Activated B cell treated with CpG ODN at 0.5 μM for 24 hours (primary cell): ENCODE measurements around the gene LAMA4. TPM values are rescaled to one million over a fixed set of nuclear protein-coding genes. Genes with fewer than 3 reads are reported as not detected.

Experiments
- ATAC-seq: fragments of 200-7000 bp; cut with Tn5 transposase; one replicate; pipeline ENCODE4 v1.10.0; 2021; ENCODE audit warnings: low read depth, mild to moderate bottlenecking, moderate library complexity
- CTCF ChIA-PET: fragments of 350-600 bp; sonication (Branson Sonifier 250); formaldehyde crosslinking; loops from one replicate; lab custom pipeline; 2021; ENCODE audit warnings: antibody characterized with exemption; lab: Charles Lee
- POLR2A ChIA-PET: fragments of 350-600 bp; sonication (Branson Sonifier 250); formaldehyde crosslinking; loops from one replicate; lab custom pipeline; 2021; ENCODE audit warnings: antibody characterized with exemption; lab: Charles Lee
- DNase-seq: peaks from one replicate; pipeline ENCODE4 v3.0.0; 2022
- H3K27ac Mint-ChIP-seq: one replicate; pipeline ENCODE4 v1.8.0; 2020; ENCODE audit warnings: mixed read lengths
- H3K27me3 Mint-ChIP-seq: one replicate; pipeline ENCODE4 v1.8.0; 2021; ENCODE audit warnings: mixed read lengths
- H3K36me3 Mint-ChIP-seq: one replicate; pipeline ENCODE4 v1.8.0; 2021; ENCODE audit warnings: low read depth, mixed read lengths
- H3K4me1 Mint-ChIP-seq: one replicate; pipeline ENCODE4 v1.8.0; 2021; ENCODE audit warnings: mixed read lengths
- H3K4me3 Mint-ChIP-seq: one replicate; pipeline ENCODE4 v1.8.0; 2020; ENCODE audit warnings: mild to moderate bottlenecking, mixed read lengths
- H3K9me3 Mint-ChIP-seq: one replicate; pipeline ENCODE4 v1.8.0; 2020; ENCODE audit warnings: mixed read lengths
- intact Hi-C: fragments of 100-400 bp; cut with micrococcal nuclease; formaldehyde crosslinking; loops from one replicate; pipeline ENCODE4 v1.15.1; 2024
- total RNA-seq: library from RNA; stranded (reverse); gene quantifications from 2 replicates; pipeline ENCODE4 v1.2.3, GENCODE V29; 2022
- TF ChIP-seq, protein P1 (sequence below): fragments of 200-600 bp; IDR thresholded peaks from one replicate; pipeline ENCODE4 v1.8.0; 2022; ENCODE audit warnings: antibody characterized with exemption, mild to moderate bottlenecking

The LAMA4 gene
- total RNA-seq, 1 donor from 2014 or later = not detected

DNA sequence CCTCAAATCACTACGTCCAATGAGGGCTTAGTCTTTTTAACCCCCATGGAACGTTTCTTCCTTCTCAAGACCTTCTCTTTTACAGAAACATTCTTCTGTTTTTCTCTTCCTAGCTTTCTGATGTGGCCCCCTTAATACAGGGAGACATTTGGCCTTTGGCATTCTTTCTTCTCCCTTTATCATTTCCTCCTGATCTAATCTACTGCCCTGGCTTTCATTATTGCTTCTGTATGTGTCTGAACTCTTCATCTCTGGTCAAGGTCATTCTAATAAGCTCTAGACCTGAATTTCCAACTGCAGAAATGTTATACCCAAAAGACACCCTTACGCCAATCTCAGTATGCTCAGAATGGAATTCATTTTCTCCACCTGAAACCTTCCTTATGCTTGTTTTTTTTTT is 18.4 kb upstream of the LAMA4 start:
- H3K27me3 Mint-ChIP-seq = peaks cover 4% of the 10 kb centered on the region
- no peak overlapping the region for H3K27ac Mint-ChIP-seq
- ChIA-PET CTCF (no interaction called here), POLR2A (no interaction called here)
- intact Hi-C loops = no loop called here
- no peaks in the 10 kb centered on the region for H3K36me3 Mint-ChIP-seq
- no peaks in the 10 kb centered on the region for H3K4me1 Mint-ChIP-seq
- H3K4me3 Mint-ChIP-seq = no peak overlapping the region
- DNase-seq (no peak), ATAC-seq (no peak)
- TF ChIP-seq, protein P1, sequence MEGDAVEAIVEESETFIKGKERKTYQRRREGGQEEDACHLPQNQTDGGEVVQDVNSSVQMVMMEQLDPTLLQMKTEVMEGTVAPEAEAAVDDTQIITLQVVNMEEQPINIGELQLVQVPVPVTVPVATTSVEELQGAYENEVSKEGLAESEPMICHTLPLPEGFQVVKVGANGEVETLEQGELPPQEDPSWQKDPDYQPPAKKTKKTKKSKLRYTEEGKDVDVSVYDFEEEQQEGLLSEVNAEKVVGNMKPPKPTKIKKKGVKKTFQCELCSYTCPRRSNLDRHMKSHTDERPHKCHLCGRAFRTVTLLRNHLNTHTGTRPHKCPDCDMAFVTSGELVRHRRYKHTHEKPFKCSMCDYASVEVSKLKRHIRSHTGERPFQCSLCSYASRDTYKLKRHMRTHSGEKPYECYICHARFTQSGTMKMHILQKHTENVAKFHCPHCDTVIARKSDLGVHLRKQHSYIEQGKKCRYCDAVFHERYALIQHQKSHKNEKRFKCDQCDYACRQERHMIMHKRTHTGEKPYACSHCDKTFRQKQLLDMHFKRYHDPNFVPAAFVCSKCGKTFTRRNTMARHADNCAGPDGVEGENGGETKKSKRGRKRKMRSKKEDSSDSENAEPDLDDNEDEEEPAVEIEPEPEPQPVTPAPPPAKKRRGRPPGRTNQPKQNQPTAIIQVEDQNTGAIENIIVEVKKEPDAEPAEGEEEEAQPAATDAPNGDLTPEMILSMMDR = no peak
- no peaks in the 10 kb centered on the region for H3K9me3 Mint-ChIP-seq

DNA sequence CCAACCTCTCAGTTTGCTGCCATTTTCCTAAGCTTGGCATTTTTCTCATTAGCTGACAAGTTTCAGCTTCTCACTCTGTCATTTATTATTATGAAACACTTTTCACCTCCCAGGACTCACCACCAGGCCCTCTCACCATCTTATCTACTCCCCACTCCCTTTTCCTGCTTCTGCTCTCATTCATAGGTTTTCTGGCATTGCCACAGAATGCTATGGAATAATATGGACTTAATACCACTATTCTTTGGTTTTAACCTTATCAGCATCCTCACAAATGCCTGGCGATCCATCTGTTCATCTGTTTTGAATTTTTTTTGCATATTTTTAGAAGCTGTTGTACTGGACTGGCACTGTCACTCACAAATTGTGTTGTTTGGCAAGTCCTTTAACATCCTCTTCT is 16.4 kb upstream of the LAMA4 start:
- Mint-ChIP-seq H3K36me3 (no peaks in the 10 kb centered on the region), H3K4me1 (no peaks in the 10 kb centered on the region), H3K27me3 (peaks cover 4% of the 10 kb centered on the region), H3K27ac (no peak overlapping the region), H3K4me3 (no peak overlapping the region), H3K9me3 (no peaks in the 10 kb centered on the region)
- CTCF ChIA-PET = interaction anchor here (1.1 kb wide), 1 partner anchor 90 kb away, joined by 4 read pairs; no protein-coding TSS in a partner anchor
- TF ChIP-seq, protein P1 = no peak
- POLR2A ChIA-PET = no interaction called here
- intact Hi-C loops = no loop called here
- DNase-seq = no peak
- no peak for ATAC-seq

DNA sequence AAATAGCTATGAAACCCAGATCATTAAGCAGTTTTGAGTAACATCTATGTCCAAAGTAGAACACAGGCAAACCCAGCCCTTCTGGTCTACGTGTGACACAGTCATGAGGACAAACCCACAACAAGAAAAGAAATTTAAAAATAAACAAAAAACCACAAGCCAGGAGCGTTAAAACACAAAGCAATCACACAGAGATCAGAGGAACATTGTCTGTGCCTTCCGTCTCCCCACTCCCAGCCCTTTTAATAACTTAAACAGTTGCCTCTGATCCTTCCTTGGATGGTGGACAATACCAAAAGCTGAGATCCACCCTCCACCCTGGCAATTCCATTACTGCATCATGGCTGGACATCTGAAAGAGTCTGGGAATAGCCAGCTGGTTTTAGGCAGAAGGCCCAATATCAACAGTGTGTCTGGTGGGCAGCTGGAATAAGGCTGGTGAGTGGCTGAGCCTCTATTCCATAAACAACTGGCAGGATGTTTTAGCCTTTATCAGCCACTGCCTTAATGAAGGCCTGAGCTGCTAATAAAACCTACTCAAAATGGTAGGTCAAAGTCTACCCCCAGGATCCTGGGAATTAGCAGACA is 15.7 kb upstream of the LAMA4 start:
- CTCF ChIA-PET = interaction anchor here (1.1 kb wide), 1 partner anchor 89 kb away, joined by 4 read pairs; no protein-coding TSS in a partner anchor
- peaks cover 2% of the 10 kb centered on the region for H3K27me3 Mint-ChIP-seq
- POLR2A ChIA-PET = no interaction called here
- H3K27ac Mint-ChIP-seq = no peak overlapping the region
- intact Hi-C loops = no loop called here
- no peaks in the 10 kb centered on the region for H3K4me1 Mint-ChIP-seq
- no peaks in the 10 kb centered on the region for H3K36me3 Mint-ChIP-seq
- no peak overlapping the region for H3K4me3 Mint-ChIP-seq
- no peaks in the 10 kb centered on the region for H3K9me3 Mint-ChIP-seq
- ATAC-seq (no peak), DNase-seq (no peak)
- TF ChIP-seq, protein P1 = no peak

DNA sequence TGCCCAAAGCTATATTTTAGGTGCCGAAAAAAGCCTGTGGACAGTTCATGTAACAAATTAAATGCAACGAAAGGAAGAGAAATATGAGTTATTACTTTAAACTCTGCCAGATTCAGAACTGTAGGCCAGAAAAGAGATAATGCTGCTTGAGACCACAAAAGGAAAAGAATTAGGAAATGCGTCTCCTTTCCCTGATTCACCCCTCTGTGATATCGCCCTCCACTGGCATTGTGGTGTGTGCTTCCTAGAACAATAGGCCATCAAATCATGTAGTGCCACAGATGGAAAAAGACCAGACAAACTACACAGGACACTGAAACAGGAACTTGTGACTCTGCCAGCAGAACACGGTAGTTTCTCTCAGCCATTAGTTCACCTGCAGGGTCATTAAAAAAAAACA is 14.7 kb upstream of the LAMA4 start:
- no peaks in the 10 kb centered on the region for H3K9me3 Mint-ChIP-seq
- intact Hi-C loops = no loop called here
- peaks cover 2% of the 10 kb centered on the region for H3K27me3 Mint-ChIP-seq
- ATAC-seq (no peak), DNase-seq (no peak)
- no peaks in the 10 kb centered on the region for H3K4me1 Mint-ChIP-seq
- POLR2A ChIA-PET = no interaction called here
- H3K27ac Mint-ChIP-seq = no peak overlapping the region
- TF ChIP-seq, protein P1 = no peak
- H3K4me3 Mint-ChIP-seq = no peak overlapping the region
- no peaks in the 10 kb centered on the region for H3K36me3 Mint-ChIP-seq
- CTCF ChIA-PET = no interaction called here

DNA sequence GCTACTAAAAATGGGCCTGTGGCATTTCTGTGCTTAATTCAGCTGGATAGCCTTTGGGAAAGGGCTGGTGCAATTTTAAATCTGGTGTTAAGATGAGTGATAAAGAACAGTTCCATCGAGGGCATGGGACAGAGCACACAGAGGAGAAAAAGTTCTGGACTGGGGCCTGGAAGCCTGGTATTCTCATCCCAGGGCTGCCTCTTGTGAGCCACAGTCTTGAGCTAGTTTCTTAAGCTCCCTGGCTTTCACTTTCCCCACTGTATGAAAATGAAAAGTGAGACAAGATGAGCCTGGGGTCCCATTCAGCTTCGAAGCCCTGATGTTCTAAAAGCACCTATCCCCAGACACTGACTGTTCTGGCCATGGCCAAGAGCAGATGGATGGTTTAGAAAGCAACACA is 14.3 kb upstream of the LAMA4 start:
- Mint-ChIP-seq H3K9me3 (no peaks in the 10 kb centered on the region), H3K4me3 (no peak overlapping the region), H3K27ac (no peak overlapping the region), H3K4me1 (no peaks in the 10 kb centered on the region), H3K27me3 (peaks cover 1% of the 10 kb centered on the region), H3K36me3 (no peaks in the 10 kb centered on the region)
- ChIA-PET POLR2A (no interaction called here), CTCF (no interaction called here)
- DNase-seq (no peak), ATAC-seq (no peak)
- intact Hi-C loops = no loop called here
- TF ChIP-seq, protein P1 = no peak
